Panc1 (cell line): ENCODE results near the gene UAP1.
"Not testable (repeated sequence)": the region's sequence is repeated elsewhere in the genome, so short reads cannot be mapped to it uniquely, and the experiment has no call there.

Experiments
- SIN3A ChIP-seq: IDR thresholded peaks from 2 replicates; pipeline ENCODE4 v1.6.1; 2012; ENCODE audit warnings: low read depth, mild to moderate bottlenecking, low read length, moderate library complexity, borderline replicate concordance; ENCODE audit not compliant: insufficient read depth
- TF ChIP-seq, protein P1 (sequence below): fragments of 450-650 bp; IDR thresholded peaks from 2 replicates; pipeline ENCODE4 v1.5.1; 2017; ENCODE audit warnings: mild to moderate bottlenecking
- TF ChIP-seq, protein P2 (sequence below), 2 experiments: IDR thresholded peaks; 2 replicates each; pipeline ENCODE4 v1.6.1; 2011 to 2012; ENCODE audit warnings: low read depth in 2 of 2, control low read depth in 1 of 2, low read length in 1 of 2, mild to moderate bottlenecking in 1 of 2, moderate library complexity in 1 of 2; ENCODE audit not compliant: insufficient read depth in 1 of 2

DNA sequence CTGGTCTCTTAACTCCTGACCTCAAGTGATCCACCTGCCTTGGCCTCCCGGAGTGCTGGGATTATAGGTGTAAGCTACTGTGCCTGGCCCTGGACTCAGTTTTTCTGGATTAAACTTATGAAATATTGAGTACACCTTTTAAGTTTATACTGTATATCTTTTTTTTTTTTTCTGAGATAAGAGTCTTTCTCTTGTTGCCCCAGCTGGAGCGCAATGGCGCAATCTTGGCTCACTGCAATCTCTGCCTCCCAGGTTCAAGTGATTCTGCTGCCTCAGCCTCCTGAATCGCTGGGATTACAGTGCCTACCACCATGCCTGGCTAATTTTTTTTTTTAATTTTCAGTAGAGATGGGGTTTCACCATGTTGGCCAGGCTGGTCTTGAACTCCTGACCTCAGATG, 23.6 kb downstream of the UAP1 start:
- TF ChIP-seq, protein P1, sequence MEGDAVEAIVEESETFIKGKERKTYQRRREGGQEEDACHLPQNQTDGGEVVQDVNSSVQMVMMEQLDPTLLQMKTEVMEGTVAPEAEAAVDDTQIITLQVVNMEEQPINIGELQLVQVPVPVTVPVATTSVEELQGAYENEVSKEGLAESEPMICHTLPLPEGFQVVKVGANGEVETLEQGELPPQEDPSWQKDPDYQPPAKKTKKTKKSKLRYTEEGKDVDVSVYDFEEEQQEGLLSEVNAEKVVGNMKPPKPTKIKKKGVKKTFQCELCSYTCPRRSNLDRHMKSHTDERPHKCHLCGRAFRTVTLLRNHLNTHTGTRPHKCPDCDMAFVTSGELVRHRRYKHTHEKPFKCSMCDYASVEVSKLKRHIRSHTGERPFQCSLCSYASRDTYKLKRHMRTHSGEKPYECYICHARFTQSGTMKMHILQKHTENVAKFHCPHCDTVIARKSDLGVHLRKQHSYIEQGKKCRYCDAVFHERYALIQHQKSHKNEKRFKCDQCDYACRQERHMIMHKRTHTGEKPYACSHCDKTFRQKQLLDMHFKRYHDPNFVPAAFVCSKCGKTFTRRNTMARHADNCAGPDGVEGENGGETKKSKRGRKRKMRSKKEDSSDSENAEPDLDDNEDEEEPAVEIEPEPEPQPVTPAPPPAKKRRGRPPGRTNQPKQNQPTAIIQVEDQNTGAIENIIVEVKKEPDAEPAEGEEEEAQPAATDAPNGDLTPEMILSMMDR: not testable (repeated sequence)
- TF ChIP-seq, protein P2, sequence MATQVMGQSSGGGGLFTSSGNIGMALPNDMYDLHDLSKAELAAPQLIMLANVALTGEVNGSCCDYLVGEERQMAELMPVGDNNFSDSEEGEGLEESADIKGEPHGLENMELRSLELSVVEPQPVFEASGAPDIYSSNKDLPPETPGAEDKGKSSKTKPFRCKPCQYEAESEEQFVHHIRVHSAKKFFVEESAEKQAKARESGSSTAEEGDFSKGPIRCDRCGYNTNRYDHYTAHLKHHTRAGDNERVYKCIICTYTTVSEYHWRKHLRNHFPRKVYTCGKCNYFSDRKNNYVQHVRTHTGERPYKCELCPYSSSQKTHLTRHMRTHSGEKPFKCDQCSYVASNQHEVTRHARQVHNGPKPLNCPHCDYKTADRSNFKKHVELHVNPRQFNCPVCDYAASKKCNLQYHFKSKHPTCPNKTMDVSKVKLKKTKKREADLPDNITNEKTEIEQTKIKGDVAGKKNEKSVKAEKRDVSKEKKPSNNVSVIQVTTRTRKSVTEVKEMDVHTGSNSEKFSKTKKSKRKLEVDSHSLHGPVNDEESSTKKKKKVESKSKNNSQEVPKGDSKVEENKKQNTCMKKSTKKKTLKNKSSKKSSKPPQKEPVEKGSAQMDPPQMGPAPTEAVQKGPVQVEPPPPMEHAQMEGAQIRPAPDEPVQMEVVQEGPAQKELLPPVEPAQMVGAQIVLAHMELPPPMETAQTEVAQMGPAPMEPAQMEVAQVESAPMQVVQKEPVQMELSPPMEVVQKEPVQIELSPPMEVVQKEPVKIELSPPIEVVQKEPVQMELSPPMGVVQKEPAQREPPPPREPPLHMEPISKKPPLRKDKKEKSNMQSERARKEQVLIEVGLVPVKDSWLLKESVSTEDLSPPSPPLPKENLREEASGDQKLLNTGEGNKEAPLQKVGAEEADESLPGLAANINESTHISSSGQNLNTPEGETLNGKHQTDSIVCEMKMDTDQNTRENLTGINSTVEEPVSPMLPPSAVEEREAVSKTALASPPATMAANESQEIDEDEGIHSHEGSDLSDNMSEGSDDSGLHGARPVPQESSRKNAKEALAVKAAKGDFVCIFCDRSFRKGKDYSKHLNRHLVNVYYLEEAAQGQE (IDR thresholded peaks at IDR 0.05; ENCODE audit: insufficient read depth in 1 of 2, low read depth in 2 of 2, low read length in 1 of 2): not testable (repeated sequence)
- not testable (repeated sequence) for TF ChIP-seq SIN3A
